Upper lobe of left lung (tissue), 4 donors: ENCODE results near the gene RPS14.

Experiments
- EP300 ChIP-seq, 4 donors: sonication (generic); formaldehyde crosslinking; IDR thresholded peaks; one replicate each; pipeline ENCODE4 v1.5.1; 2017; ENCODE audit warnings: antibody characterized with exemption in 4 of 4, control low read depth in 2 of 4
- POLR2A ChIP-seq, 4 donors: fragments of 450-650 bp; IDR thresholded peaks; one replicate each; pipeline ENCODE4 v1.5.1; 2016 to 2017; ENCODE audit warnings: antibody characterized with exemption in 4 of 4, mild to moderate bottlenecking in 2 of 4
- POLR2AphosphoS5 ChIP-seq, 2 donors: sonication (generic); formaldehyde crosslinking; IDR thresholded peaks; one replicate each; pipeline ENCODE4 v1.5.1; 2017; ENCODE audit warnings: antibody characterized with exemption in 2 of 2
- TF ChIP-seq, protein P1 (sequence below), 6 experiments: fragments of 450-650 bp in 4 of 6; fragments of 200-600 bp in 2 of 6; sonication (generic) in 2 of 6; IDR thresholded peaks; one replicate each; pipeline ENCODE4 v1.5.1; 2016 to 2019; ENCODE audit warnings: antibody characterized with exemption in 6 of 6

DNA sequence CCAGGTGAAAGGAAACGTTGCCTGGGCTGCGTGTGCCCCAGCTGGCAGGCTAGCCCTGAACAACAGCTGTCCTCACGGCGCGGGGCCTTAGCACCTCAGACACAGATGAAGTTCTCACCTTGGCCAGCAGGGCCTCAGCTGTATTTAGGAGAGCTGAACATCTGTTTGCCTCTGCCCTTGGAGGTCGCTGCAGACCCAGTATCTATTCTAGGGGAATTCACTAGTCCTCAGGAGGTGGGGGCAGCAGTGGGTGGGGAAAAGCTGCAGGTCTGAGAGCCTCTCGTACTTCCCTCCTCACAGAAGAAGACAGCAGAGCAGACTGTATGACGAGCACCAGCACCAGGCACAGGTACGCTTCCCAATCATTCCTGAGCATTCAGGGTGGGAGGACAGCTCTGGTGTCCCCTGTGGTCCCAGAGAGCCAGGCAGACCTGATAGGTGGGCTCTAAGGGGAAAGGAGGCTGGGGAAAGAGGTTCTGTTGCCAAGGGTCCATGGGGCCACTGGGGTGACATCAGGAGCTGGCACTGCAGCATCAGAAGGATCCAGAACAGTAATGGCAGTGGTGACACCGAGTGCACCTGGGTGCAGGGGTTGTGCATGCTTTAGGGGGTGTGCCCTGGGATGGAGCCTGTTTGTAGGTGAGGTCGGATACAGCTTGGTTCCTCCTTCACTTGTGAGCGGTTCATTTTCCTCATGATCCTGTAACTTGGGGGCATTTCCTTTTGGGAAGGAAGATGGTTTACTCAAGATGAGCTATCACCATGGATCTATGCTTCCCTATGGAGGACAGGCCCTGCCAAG lies 50.6 kb downstream of the RPS14 start:
- TF ChIP-seq EP300 (IDR thresholded peaks at IDR 0.05) (no peak), POLR2A (IDR thresholded peaks at IDR 0.05) (no peak), POLR2AphosphoS5 (IDR thresholded peaks at IDR 0.05) (no peak)
- TF ChIP-seq, protein P1, sequence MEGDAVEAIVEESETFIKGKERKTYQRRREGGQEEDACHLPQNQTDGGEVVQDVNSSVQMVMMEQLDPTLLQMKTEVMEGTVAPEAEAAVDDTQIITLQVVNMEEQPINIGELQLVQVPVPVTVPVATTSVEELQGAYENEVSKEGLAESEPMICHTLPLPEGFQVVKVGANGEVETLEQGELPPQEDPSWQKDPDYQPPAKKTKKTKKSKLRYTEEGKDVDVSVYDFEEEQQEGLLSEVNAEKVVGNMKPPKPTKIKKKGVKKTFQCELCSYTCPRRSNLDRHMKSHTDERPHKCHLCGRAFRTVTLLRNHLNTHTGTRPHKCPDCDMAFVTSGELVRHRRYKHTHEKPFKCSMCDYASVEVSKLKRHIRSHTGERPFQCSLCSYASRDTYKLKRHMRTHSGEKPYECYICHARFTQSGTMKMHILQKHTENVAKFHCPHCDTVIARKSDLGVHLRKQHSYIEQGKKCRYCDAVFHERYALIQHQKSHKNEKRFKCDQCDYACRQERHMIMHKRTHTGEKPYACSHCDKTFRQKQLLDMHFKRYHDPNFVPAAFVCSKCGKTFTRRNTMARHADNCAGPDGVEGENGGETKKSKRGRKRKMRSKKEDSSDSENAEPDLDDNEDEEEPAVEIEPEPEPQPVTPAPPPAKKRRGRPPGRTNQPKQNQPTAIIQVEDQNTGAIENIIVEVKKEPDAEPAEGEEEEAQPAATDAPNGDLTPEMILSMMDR (IDR thresholded peaks at IDR 0.05), result peak in 4 of 6 experiments; percentile 17 to 53 (median 30)
